Neural cell (in vitro differentiated cells): ENCODE results near the gene ANKRD45. TPM values are rescaled to one million over a fixed set of nuclear protein-coding genes. Genes with fewer than 3 reads are reported as not detected.

Source experiments
- H2AFZ ChIP-seq: fragments of 200-600, 300-800 bp; sonication (generic), shearing (Covaris generic); 2 replicates; pipeline ENCODE4 v1.6.0; 2014; ENCODE audit warnings: low read depth, mild to moderate bottlenecking, antibody characterized with exemption, low read length, moderate library complexity
- H3F3A ChIP-seq: fragments of 200-600 bp; shearing (Covaris generic); 2 replicates; pipeline ENCODE4 v1.6.1; 2016; ENCODE audit warnings: mild to moderate bottlenecking, moderate library complexity, mixed read lengths, antibody characterized with exemption, low read length; ENCODE audit not compliant: insufficient read depth, poor library complexity, severe bottlenecking
- H3K27ac ChIP-seq: fragments of 200-600, 300-800 bp; sonication (generic), shearing (Covaris generic); 2 replicates; pipeline ENCODE4 v1.5.1; 2014; ENCODE audit warnings: mild to moderate bottlenecking, low read length, moderate library complexity
- H3K27me3 ChIP-seq: fragments of 300-800, 200-600 bp; sonication (generic), shearing (Covaris generic); 2 replicates; pipeline ENCODE4 v1.6.0; 2014; ENCODE audit warnings: mild to moderate bottlenecking, low read depth, low read length, moderate library complexity; ENCODE audit not compliant: insufficient read depth
- H3K36me3 ChIP-seq: fragments of 300-800, 200-600 bp; sonication (generic), shearing (Covaris generic); 2 replicates; pipeline ENCODE4 v1.5.1; 2014; ENCODE audit warnings: mild to moderate bottlenecking, antibody characterized with exemption, low read length, moderate library complexity; ENCODE audit not compliant: insufficient read depth
- H3K4me2 ChIP-seq: fragments of 300-800, 200-600 bp; sonication (generic), shearing (Covaris generic); 2 replicates; pipeline ENCODE4 v1.6.0; 2014; ENCODE audit warnings: mild to moderate bottlenecking, low read length
- H3K4me3 ChIP-seq: fragments of 300-800, 200-600 bp; sonication (generic), shearing (Covaris generic); 2 replicates; pipeline ENCODE4 v1.5.1; 2014; ENCODE audit warnings: mild to moderate bottlenecking, low read length, moderate library complexity
- H3K79me2 ChIP-seq: fragments of 200-600 bp; shearing (Covaris generic); replicated peaks from 2 replicates; pipeline ENCODE4 v1.6.0; 2014; ENCODE audit warnings: mild to moderate bottlenecking, low read length, moderate library complexity; ENCODE audit not compliant: insufficient read depth
- H3K9ac ChIP-seq: fragments of 300-800, 200-600 bp; sonication (generic), shearing (Covaris generic); 2 replicates; pipeline ENCODE4 v1.6.1; 2016; ENCODE audit warnings: mild to moderate bottlenecking, low read length, mixed read lengths
- H3K9me2 ChIP-seq: fragments of 200-600 bp; shearing (Covaris generic); 2 replicates; pipeline ENCODE4 v1.6.1; 2016; ENCODE audit warnings: mild to moderate bottlenecking, low read length, mixed read lengths; ENCODE audit not compliant: insufficient read depth
- H3K9me3 ChIP-seq: fragments of 200-600, 300-800 bp; sonication (generic), shearing (Covaris generic); 2 replicates; pipeline ENCODE4 v1.6.1; 2016; ENCODE audit warnings: mild to moderate bottlenecking, mixed run types, low read length, moderate library complexity, mixed read lengths
- H4K20me1 ChIP-seq: fragments of 200-600 bp; shearing (Covaris generic); 2 replicates; pipeline ENCODE4 v1.6.1; 2016; ENCODE audit warnings: mild to moderate bottlenecking, mixed run types; ENCODE audit not compliant: insufficient read depth
- EP300 ChIP-seq: fragments of 450-650 bp; conservative IDR thresholded peaks from 2 replicates; pipeline ENCODE4 v1.6.1; 2014; ENCODE audit warnings: antibody characterized with exemption, mild to moderate bottlenecking, moderate library complexity; ENCODE audit not compliant: poor library complexity, severe bottlenecking
- EZH2 ChIP-seq: fragments of 200-600, 300-800 bp; shearing (Covaris generic), sonication (generic); IDR thresholded peaks from 2 replicates; pipeline ENCODE4 v1.6.1; 2014; ENCODE audit warnings: antibody characterized with exemption, low read length, borderline replicate concordance, mild to moderate bottlenecking; ENCODE audit not compliant: insufficient read depth, poor library complexity, severe bottlenecking
- MXI1 ChIP-seq: fragments of 450-650 bp; conservative IDR thresholded peaks from 2 replicates; pipeline ENCODE4 v1.6.1; 2014; ENCODE audit warnings: antibody characterized with exemption, mild to moderate bottlenecking; ENCODE audit not compliant: poor library complexity, severe bottlenecking
- POLR2AphosphoS5 ChIP-seq: IDR thresholded peaks from 2 replicates; pipeline ENCODE4 v1.6.1; 2012
- RAD21 ChIP-seq: fragments of 450-650 bp; conservative IDR thresholded peaks from 2 replicates; pipeline ENCODE4 v1.6.1; 2014; ENCODE audit warnings: antibody characterized with exemption, mild to moderate bottlenecking, moderate library complexity
- SMC3 ChIP-seq: fragments of 450-650 bp; conservative IDR thresholded peaks from 2 replicates; pipeline ENCODE4 v1.6.1; 2014; ENCODE audit warnings: antibody characterized with exemption, mild to moderate bottlenecking, moderate library complexity; ENCODE audit not compliant: poor library complexity
- TAF1 ChIP-seq: IDR thresholded peaks from 2 replicates; pipeline ENCODE4 v1.6.1; 2012; ENCODE audit warnings: low read depth
- polyA plus RNA-seq: library from polyadenylated mRNA; depleted of rRNA; stranded (reverse); fragments of >200 nt; gene quantifications from 2 replicates; pipeline ENCODE4 v1.2.3, GENCODE V29; 2014
- TF ChIP-seq, protein P1 (sequence below): IDR thresholded peaks from 2 replicates; pipeline ENCODE4 v1.6.1; 2012; ENCODE audit warnings: borderline replicate concordance
- TF ChIP-seq, protein P2 (sequence below): fragments of 450-650 bp; IDR thresholded peaks from 2 replicates; pipeline ENCODE4 v1.5.1; 2014; ENCODE audit warnings: antibody characterized with exemption, mild to moderate bottlenecking, moderate library complexity; ENCODE audit not compliant: poor library complexity, severe bottlenecking

ANKRD45 gene
- polyA plus RNA-seq, 1 donor from 2014 or later = 8.7 TPM

DNA sequence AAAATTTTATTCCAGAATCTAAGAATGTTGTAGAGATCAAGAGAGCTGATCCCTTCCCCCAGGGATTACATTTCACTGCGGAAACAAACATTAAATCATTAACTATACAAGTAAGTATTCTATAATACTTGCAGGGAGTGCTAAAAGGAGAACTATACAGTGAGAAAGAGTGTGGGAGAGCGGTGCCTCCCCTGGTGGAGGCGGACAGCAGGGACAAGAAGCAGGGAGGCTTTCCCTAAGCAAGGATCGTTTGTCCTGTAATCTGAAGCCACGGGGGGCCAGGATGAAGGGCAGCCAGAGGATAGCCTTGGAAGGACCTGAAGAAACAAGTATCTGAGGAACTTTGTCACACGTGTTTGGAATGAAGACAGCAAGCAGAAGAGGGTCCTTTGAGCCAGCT, 106.8 kb downstream of the ANKRD45 start:
- TF ChIP-seq TAF1 (no peak), POLR2AphosphoS5 (no peak), MXI1 (no peak), RAD21 (no peak), SMC3 (no peak), EZH2 (no peak), EP300 (no peak)
- TF ChIP-seq, protein P1, sequence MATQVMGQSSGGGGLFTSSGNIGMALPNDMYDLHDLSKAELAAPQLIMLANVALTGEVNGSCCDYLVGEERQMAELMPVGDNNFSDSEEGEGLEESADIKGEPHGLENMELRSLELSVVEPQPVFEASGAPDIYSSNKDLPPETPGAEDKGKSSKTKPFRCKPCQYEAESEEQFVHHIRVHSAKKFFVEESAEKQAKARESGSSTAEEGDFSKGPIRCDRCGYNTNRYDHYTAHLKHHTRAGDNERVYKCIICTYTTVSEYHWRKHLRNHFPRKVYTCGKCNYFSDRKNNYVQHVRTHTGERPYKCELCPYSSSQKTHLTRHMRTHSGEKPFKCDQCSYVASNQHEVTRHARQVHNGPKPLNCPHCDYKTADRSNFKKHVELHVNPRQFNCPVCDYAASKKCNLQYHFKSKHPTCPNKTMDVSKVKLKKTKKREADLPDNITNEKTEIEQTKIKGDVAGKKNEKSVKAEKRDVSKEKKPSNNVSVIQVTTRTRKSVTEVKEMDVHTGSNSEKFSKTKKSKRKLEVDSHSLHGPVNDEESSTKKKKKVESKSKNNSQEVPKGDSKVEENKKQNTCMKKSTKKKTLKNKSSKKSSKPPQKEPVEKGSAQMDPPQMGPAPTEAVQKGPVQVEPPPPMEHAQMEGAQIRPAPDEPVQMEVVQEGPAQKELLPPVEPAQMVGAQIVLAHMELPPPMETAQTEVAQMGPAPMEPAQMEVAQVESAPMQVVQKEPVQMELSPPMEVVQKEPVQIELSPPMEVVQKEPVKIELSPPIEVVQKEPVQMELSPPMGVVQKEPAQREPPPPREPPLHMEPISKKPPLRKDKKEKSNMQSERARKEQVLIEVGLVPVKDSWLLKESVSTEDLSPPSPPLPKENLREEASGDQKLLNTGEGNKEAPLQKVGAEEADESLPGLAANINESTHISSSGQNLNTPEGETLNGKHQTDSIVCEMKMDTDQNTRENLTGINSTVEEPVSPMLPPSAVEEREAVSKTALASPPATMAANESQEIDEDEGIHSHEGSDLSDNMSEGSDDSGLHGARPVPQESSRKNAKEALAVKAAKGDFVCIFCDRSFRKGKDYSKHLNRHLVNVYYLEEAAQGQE = no peak
- TF ChIP-seq, protein P2, sequence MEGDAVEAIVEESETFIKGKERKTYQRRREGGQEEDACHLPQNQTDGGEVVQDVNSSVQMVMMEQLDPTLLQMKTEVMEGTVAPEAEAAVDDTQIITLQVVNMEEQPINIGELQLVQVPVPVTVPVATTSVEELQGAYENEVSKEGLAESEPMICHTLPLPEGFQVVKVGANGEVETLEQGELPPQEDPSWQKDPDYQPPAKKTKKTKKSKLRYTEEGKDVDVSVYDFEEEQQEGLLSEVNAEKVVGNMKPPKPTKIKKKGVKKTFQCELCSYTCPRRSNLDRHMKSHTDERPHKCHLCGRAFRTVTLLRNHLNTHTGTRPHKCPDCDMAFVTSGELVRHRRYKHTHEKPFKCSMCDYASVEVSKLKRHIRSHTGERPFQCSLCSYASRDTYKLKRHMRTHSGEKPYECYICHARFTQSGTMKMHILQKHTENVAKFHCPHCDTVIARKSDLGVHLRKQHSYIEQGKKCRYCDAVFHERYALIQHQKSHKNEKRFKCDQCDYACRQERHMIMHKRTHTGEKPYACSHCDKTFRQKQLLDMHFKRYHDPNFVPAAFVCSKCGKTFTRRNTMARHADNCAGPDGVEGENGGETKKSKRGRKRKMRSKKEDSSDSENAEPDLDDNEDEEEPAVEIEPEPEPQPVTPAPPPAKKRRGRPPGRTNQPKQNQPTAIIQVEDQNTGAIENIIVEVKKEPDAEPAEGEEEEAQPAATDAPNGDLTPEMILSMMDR = no peak
- Histone ChIP-seq H3K9me3 (no peaks in the 10 kb centered on the region), H3K9me2 (no peaks in the 10 kb centered on the region), H2AFZ (no peak overlapping the region), H3K27ac (no peak overlapping the region), H3F3A (no peaks in the 10 kb centered on the region), H3K27me3 (no peaks in the 10 kb centered on the region), H3K4me2 (no peak overlapping the region), H3K4me3 (no peak overlapping the region), H3K79me2 (no peaks in the 10 kb centered on the region), H3K36me3 (no peaks in the 10 kb centered on the region), H4K20me1 (no peaks in the 10 kb centered on the region), H3K9ac (no peak overlapping the region)

DNA sequence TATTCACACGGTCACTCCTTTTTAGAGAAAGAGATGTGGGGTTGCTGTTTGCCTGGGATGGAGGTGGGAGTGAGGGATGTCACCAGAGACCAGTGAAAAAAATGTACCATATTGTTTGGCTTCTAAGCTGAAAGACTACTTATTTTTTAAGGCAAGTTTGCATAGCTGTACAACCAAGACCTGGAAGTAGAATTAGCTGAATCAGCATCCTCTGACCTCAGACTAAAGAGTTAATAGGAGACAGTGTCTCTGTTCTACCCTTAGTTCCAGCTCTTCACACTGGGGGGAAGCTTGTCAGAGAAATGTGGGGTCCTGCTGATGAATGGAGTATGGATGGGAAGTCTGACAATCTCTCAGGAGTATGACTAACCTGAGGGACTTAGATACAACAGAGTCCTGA, 108.4 kb downstream of the ANKRD45 start:
- Histone ChIP-seq H3K9ac (no peak overlapping the region), H3K27ac (no peak overlapping the region), H3K4me2 (no peak overlapping the region), H3K4me3 (no peak overlapping the region), H3K79me2 (no peaks in the 10 kb centered on the region), H4K20me1 (no peaks in the 10 kb centered on the region), H2AFZ (no peak overlapping the region), H3K9me3 (no peaks in the 10 kb centered on the region), H3K9me2 (no peaks in the 10 kb centered on the region), H3K36me3 (no peaks in the 10 kb centered on the region), H3K27me3 (no peaks in the 10 kb centered on the region), H3F3A (no peaks in the 10 kb centered on the region)
- TF ChIP-seq, protein P2 = no peak
- TF ChIP-seq, protein P1 = no peak
- TF ChIP-seq EZH2 (no peak), RAD21 (no peak), EP300 (no peak), TAF1 (no peak), MXI1 (no peak), SMC3 (no peak), POLR2AphosphoS5 (no peak)
